Neutrophil (primary cell): ENCODE data around the gene PELI1.

Experiments used
- H3K27ac ChIP-seq: fragments of 200-600 bp; sonication (generic); 2 replicates; pipeline ENCODE4 v1.5.1; 2016; ENCODE audit warnings: mild to moderate bottlenecking, moderate library complexity
- H3K27me3 ChIP-seq: fragments of 200-600 bp; sonication (generic); 2 replicates; pipeline ENCODE4 v1.6.0; 2016; ENCODE audit warnings: mild to moderate bottlenecking
- H3K36me3 ChIP-seq: fragments of 200-600 bp; sonication (generic); 2 replicates; pipeline ENCODE4 v1.5.1; 2017
- H3K4me1 ChIP-seq, 2 experiments: fragments of 200-600 bp in 1 of 2; sonication (generic) in 1 of 2; 1 replicate in 1 of 2; 2 replicates in 1 of 2; pipeline versions ENCODE4 v1.5.1 to v1.6.1; 2013 to 2016; ENCODE audit warnings: low read depth in 1 of 2, low read length in 1 of 2, mild to moderate bottlenecking in 1 of 2, moderate library complexity in 1 of 2; ENCODE audit not compliant: control insufficient read depth in 1 of 2, insufficient read depth in 1 of 2
- H3K4me3 ChIP-seq, 2 experiments: fragments of 200-600 bp in 1 of 2; sonication (generic) in 1 of 2; 1 replicate in 1 of 2; 2 replicates in 1 of 2; pipeline ENCODE4 v1.5.1; 2013 to 2016; ENCODE audit warnings: low read depth in 1 of 2, low read length in 1 of 2, mild to moderate bottlenecking in 1 of 2, moderate library complexity in 1 of 2
- H3K9me3 ChIP-seq: fragments of 200-600 bp; sonication (generic); 2 replicates; pipeline ENCODE4 v1.5.1; 2016
- TF ChIP-seq, protein P1 (sequence below): fragments of 200-600 bp; sonication (generic); IDR thresholded peaks from 2 replicates; pipeline ENCODE4 v1.5.1; 2016; ENCODE audit warnings: antibody characterized with exemption

PELI1 gene

DNA sequence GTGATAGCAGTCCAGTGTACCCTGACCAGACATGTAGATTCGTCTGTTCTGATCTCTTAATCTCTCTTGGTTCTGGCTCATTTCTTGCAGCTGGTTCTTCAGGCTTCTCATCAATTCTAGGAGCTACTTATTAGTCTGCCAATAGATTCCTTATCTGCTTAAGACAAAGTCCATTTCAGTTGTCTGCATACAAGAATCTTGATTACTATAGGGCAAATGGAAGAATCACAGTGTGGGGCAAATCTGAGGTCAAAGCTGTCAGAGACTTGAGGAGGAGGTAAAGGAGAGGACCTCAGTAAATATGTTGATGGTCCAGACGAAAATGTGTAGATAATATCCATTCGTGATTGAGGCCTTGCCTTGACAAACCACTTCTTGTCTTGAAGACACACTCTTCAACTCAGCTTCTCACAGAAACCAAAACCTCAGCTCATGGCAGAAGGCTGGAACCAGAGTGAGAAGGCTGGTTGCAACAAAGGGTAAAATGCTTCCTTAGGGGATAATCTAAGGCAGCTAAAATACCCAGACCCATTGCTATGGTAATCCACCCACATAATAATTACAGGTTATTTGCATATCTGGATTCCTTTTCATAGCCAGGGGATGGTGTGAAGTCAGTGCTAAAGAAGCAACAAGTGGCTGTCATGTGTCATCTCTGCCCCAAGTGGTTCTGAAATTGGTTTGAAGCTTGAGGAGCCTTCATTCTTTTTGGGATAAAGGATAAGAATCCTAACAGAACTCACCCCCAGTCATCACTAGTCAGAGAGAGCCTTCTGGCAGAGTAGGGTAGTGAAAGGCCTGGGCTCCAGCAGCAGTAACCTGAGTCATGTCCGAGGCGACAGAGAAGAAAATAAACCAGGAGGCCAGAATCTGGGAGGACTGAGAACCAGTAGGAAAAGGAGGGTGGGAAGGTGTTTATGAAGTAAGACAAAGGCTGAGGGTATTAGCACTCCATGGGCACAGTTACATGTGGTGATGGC is 29.2 kb upstream of the PELI1 start:
- H3K27me3 ChIP-seq, result no peaks in the 10 kb centered on the region
- no peak overlapping the region for H3K27ac ChIP-seq
- H3K4me3 ChIP-seq, result no peak overlapping the region
- TF ChIP-seq, protein P1, sequence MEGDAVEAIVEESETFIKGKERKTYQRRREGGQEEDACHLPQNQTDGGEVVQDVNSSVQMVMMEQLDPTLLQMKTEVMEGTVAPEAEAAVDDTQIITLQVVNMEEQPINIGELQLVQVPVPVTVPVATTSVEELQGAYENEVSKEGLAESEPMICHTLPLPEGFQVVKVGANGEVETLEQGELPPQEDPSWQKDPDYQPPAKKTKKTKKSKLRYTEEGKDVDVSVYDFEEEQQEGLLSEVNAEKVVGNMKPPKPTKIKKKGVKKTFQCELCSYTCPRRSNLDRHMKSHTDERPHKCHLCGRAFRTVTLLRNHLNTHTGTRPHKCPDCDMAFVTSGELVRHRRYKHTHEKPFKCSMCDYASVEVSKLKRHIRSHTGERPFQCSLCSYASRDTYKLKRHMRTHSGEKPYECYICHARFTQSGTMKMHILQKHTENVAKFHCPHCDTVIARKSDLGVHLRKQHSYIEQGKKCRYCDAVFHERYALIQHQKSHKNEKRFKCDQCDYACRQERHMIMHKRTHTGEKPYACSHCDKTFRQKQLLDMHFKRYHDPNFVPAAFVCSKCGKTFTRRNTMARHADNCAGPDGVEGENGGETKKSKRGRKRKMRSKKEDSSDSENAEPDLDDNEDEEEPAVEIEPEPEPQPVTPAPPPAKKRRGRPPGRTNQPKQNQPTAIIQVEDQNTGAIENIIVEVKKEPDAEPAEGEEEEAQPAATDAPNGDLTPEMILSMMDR, result no peak
- H3K36me3 ChIP-seq, result no peaks in the 10 kb centered on the region
- H3K9me3 ChIP-seq, result no peaks in the 10 kb centered on the region
- no peaks in the 10 kb centered on the region for H3K4me1 ChIP-seq

DNA sequence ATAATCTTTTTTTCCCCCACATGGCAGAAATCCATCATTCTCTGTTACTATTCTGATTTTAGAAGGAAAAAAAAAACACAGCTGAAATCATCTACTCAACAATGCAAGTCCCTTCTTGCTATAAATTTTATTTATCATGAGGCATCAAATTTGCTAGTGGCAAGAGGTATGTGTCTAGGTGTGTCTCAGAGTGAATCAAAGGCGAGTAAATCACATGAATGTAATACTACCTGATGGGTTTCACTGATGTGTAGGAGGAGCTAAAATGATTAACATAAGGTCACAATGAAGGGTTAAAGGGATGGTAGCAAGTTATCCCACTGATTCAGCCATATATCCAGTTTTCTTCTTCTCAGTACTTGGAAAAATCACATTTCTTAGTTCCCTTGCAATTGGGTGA is 24.5 kb upstream of the PELI1 start:
- Histone ChIP-seq H3K4me1 (no peaks in the 10 kb centered on the region), H3K4me3 (no peak overlapping the region), H3K36me3 (no peaks in the 10 kb centered on the region), H3K9me3 (no peaks in the 10 kb centered on the region), H3K27ac (no peak overlapping the region), H3K27me3 (no peaks in the 10 kb centered on the region)
- TF ChIP-seq, protein P1, result no peak

GRCh38 chr2:64168201-64168600 is 24.0 kb upstream of the PELI1 start:
- TF ChIP-seq, protein P1, result no peak
- H3K4me1 ChIP-seq, result no peaks in the 10 kb centered on the region
- no peaks in the 10 kb centered on the region for H3K9me3 ChIP-seq
- no peak overlapping the region for H3K27ac ChIP-seq
- H3K36me3 ChIP-seq, result no peaks in the 10 kb centered on the region
- no peaks in the 10 kb centered on the region for H3K27me3 ChIP-seq
- H3K4me3 ChIP-seq, result no peak overlapping the region

DNA sequence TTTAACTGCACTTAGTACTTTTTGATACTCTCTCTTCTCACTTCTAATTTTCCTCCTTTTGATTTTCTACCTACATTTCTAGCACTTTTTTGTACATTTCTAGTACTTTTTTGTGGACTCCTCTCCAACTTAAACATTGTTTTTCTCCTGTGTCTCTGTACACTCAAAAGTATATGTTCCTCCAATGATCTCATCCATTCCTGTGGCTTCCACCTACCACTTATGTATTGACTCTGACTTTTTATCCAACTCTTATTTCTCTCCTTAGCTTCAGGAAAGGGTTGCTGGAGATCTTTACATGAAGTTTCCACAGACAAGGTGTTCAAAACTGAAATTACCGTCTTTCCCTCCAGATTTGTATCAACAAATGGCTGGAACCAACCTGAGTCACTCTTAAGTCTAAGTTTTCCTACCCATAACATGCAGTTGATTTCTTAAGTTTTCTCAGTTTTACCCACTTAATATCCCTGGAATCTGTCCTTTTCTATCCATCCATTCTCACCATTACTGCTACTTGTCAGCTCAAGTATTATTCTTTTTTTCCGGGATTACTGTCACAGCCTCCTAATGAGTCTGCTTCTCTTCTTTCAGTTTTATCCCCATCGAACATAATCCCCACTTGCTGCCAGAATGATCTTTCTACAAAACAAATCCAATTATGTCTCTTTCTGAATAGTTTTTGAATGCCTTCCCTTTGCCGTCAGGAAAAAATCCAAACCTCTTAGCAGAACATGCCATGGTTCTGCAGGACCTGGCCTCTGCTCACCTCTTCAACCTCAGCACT is 22.6 kb upstream of the PELI1 start:
- TF ChIP-seq, protein P1, result no peak
- H3K4me1 ChIP-seq, result peaks cover 8 to 9% of the 10 kb centered on the region in 2 experiments
- H3K27me3 ChIP-seq, result no peaks in the 10 kb centered on the region
- peak overlapping the region; percentile 25 for H3K27ac ChIP-seq
- H3K36me3 ChIP-seq, result no peaks in the 10 kb centered on the region
- H3K9me3 ChIP-seq, result no peaks in the 10 kb centered on the region
- H3K4me3 ChIP-seq, result no peak overlapping the region

- H3K9me3 ChIP-seq, result no peaks in the 10 kb centered on the region
- H3K27me3 ChIP-seq, result no peaks in the 10 kb centered on the region
- H3K4me3 ChIP-seq, result no peak overlapping the region
- no peaks in the 10 kb centered on the region for H3K36me3 ChIP-seq
- peak overlapping the region; percentile 25 for H3K27ac ChIP-seq
- TF ChIP-seq, protein P1, result no peak
- peaks cover 8 to 9% of the 10 kb centered on the region in 2 experiments for H3K4me1 ChIP-seq
Measured at GRCh38 chr2:64166212-64166611, 22.0 kb upstream of the PELI1 start.
